22Rv1 (cell line): ENCODE measurements around the gene VANGL1.
"Not testable (repeated sequence)": the region's sequence is repeated elsewhere in the genome, so short reads cannot be mapped to it uniquely, and the experiment has no call there.

Source experiments
- H3K27ac ChIP-seq: fragments of 450-650 bp; 2 replicates; pipeline ENCODE4 v1.5.1; 2017
- ZFX ChIP-seq: fragments of 450-650 bp; IDR thresholded peaks from 2 replicates; pipeline ENCODE4 v1.6.1; 2017; ENCODE audit warnings: antibody characterized with exemption, borderline replicate concordance
- TF ChIP-seq, protein P1 (sequence below): fragments of 450-650 bp; IDR thresholded peaks from 2 replicates; pipeline ENCODE4 v1.5.1; 2017; ENCODE audit warnings: mild to moderate bottlenecking

The VANGL1 gene

DNA sequence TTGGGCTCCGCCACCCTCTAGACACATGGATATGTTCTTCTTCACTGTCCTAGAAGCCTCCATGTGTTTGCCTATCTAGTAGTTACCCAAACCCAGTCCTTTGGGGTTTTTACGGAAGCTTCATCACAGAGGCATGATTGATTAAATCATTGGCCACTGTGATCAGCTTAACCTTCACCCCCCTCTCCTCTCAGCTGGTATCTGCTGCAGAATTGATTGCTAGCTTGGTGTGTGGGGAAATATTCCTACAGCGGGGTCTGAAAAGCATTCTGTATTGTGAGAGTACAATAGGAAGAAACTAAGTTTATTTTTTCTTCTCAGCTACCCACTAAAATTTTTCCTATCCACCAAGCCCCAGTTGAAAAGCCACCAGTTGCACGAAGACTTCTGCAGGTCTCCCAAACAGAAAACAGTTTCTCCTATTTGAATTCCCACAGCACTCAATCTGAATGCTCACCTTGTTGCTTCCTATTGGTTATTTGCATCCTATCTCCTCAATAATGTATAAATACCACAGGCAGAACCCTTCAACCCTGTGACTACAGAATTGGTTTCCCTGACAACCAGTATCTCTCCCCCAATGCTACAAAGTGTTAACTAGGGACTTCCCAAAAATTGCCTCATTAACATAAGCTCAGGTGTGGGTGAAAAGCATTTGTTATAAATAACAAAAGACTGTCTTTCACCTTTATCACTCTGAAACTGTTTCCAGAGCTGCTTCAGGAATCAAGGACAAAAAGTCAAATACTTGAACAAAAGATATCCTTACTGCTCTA is 9.3 kb upstream of the VANGL1 start:
- H3K27ac ChIP-seq = no peak overlapping the region

DNA sequence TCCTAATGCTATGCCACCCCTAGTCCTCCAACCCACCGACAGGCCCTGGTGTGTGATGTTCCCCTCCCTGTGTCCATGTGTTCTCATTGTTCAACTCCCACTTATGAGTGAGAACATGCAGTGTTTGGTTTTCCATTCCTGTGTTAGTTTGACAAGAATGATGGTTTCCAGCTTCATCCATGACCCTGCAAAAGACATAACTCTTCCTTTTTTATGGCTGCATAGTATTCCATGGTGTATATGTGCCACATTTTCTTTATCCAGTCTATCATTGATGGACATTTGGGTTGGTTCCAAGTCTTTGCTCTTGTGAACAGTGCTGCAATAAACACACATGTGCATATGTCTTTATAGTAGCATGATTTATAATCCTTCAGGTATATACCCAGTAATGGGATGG is 8.2 kb upstream of the VANGL1 start:
- not testable (repeated sequence) for H3K27ac ChIP-seq

More for the DNA sequence above, 9.3 kb upstream of the VANGL1 start:
- no peak for TF ChIP-seq ZFX
- TF ChIP-seq, protein P1, sequence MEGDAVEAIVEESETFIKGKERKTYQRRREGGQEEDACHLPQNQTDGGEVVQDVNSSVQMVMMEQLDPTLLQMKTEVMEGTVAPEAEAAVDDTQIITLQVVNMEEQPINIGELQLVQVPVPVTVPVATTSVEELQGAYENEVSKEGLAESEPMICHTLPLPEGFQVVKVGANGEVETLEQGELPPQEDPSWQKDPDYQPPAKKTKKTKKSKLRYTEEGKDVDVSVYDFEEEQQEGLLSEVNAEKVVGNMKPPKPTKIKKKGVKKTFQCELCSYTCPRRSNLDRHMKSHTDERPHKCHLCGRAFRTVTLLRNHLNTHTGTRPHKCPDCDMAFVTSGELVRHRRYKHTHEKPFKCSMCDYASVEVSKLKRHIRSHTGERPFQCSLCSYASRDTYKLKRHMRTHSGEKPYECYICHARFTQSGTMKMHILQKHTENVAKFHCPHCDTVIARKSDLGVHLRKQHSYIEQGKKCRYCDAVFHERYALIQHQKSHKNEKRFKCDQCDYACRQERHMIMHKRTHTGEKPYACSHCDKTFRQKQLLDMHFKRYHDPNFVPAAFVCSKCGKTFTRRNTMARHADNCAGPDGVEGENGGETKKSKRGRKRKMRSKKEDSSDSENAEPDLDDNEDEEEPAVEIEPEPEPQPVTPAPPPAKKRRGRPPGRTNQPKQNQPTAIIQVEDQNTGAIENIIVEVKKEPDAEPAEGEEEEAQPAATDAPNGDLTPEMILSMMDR = no peak

DNA sequence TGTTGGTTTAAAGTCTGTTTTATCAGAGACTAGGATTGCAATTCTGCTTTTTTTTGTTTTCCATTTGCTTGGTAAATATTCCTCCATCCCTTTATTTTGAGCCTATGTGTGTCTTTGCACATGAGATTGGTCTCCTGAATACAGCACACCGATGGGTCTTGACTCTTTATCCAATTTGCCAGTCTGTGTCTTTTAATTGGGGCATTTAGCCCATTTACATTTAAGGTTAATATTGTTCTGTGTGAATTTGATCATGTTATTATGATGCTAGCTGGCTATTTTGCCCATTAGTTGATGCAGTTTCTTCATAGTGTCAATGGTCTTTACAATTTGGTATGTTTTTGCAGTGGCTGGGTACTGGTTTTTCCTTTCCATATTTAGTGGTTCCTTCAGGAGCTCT is 4.5 kb upstream of the VANGL1 start:
- H3K27ac ChIP-seq = not testable (repeated sequence)

DNA sequence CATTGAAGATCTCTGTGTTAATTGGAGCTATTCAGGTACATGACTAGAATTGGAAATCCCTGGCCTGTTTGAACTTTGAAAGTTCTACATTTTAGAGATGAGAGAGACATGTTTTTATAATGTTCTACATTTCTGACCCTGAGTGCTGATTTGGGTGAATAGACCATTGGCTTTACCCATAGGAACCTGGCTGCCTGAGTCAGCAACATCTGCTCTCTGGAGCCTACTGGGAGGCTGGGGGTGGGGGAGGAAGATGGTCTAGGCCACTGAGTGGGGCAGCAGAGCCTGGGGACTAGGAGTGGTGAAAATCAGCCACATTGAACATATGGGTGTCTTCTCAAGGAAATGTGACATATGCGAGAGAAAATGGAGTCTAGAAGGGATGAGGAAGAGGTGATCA is 1.4 kb upstream of the VANGL1 start:
- no peak for TF ChIP-seq ZFX
- TF ChIP-seq, protein P1 = no peak
- H3K27ac ChIP-seq = no peak overlapping the region

DNA sequence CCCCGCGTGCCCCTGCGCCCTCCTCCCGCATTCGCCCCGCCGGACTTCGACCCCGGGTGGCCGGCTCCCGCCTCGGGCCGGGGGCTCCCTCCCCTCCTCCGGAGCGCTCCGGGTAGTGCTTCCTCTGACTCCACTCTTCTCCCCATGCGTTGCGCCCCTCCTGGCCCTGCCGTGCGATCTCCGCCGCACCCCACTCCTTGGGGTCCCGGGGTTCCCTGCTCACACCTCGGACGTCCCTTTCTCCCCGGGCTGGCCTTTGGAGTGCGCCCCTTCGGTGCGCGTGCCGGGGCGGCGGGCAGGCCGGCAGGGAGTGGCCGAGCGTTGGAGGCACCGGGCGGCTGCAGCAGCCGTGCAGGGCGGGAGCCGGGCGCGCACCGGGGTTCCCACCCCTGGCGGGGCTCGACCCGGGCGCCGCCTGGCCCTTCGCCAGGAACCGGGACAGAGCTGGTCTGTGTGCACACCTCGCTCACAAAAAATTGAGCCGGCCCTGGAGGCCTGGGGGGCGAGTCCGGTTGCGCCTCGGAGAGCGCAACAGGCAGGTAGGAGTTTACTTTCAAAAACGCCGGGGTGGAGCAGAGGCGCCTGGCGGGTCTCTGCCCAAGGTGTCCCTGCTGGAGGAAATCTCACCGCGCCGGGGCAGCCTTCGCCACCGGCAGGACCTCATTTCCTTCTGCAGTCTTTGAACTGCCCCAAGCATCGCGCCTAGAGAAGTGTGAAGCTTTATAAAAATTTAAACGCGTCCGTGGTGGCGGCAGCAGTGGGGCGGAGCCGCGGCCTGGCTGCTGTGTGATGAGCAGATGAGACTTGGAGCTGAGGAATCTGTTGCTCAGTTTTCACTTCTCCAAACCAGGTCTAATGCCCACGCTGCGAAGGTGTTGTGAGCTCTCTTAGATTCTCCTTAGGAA is 650 bp downstream of the VANGL1 start:
- TF ChIP-seq ZFX = no peak
- TF ChIP-seq, protein P1 = no peak
- H3K27ac ChIP-seq = peak overlapping the region; percentile 65

DNA sequence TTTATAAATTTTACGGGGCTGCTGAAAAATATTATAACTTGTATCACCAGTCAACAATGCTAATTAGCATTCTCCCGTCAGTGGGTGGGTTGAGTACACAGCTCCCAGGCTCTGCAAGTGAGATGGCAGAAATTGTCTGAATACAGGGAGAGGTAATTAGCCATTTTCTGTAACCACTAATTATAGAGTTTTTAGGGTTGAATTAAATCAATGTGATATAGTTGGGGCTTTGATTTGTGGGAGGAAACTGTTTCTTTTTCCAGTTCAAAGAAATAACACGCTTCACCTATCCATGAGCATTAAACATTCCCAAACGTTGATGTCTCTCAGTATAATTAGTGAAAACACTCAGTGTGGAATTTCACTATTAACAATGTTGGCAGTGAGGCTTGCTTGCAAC is 1.5 kb downstream of the VANGL1 start:
- peak overlapping the region; percentile 65 for H3K27ac ChIP-seq
- TF ChIP-seq, protein P1 = no peak
- no peak for TF ChIP-seq ZFX

DNA sequence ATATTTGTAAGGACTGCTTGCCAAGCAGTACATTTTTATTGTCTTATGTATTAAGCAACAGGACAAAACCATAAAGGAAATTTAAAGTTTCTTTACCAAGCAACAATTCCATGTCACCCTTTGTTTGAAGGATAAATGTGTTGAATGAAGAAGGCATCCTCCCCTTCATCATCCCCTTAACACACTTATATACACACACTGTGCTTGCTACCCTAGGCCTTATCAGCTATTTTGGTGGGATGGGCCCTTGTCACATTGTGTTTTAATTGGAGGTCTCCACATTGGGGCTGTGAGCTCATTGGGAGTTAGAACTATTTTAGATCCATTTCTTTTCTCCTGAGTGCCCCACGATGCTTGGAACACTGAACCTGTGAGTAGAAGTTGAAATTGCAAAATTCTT is 1.9 kb downstream of the VANGL1 start:
- no peak overlapping the region for H3K27ac ChIP-seq
- no peak for TF ChIP-seq ZFX
- TF ChIP-seq, protein P1 = no peak

DNA sequence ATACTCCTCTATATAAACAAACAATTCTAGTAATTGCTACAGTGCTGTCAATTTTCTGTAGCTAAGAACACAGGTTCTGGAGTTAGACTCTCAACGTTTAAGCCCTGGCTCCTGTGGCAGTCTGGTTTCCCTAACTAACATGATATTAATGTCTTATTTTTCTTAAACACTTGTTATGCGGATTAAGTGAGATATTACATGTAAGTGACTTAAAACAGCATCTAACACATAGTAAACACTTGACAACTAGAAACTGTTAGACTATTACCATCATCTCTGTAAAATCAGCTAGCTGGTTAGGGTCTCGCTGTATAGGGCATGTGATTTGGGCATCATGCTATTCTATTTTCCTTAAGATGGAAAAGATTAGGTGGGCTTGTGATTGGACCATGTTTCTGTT is 2.3 kb downstream of the VANGL1 start:
- no peak overlapping the region for H3K27ac ChIP-seq
- no peak for TF ChIP-seq ZFX
